GM10266 (cell line): ENCODE measurements around the gene C19orf85.

Experiments used
- DNase-seq: peaks from one replicate; pipeline ENCODE4 v3.0.0; 2012; ENCODE audit errors: extremely low spot score
- CTCF ChIP-seq: IDR thresholded peaks from 2 replicates; pipeline ENCODE4 v1.5.1; 2012; ENCODE audit warnings: mild to moderate bottlenecking, low read depth; ENCODE audit not compliant: control insufficient read depth, insufficient read depth; ENCODE audit errors: missing control alignments

Gene C19orf85

GRCh38 chr19:55493052-55493644, 28.6 kb upstream of the C19orf85 start:
- no peak for TF ChIP-seq CTCF
- no peak for DNase-seq

GRCh38 chr19:55492362-55492944, 27.9 kb upstream of the C19orf85 start:
- no peak for DNase-seq
- TF ChIP-seq CTCF: no peak

GRCh38 chr19:55491546-55492360, 27.2 kb upstream of the C19orf85 start:
- no peak for TF ChIP-seq CTCF
- DNase-seq: no peak

GRCh38 chr19:55490478-55491432, 26.2 kb upstream of the C19orf85 start:
- no peak for TF ChIP-seq CTCF
- no peak for DNase-seq

- TF ChIP-seq CTCF: no peak
- DNase-seq: peak; percentile 42
Measured at GRCh38 chr19:55489711-55490477, 25.3 kb upstream of the C19orf85 start.

GRCh38 chr19:55488986-55489710, 24.6 kb upstream of the C19orf85 start:
- DNase-seq: peak; percentile 31
- TF ChIP-seq CTCF: no peak
